ENCODE measurements around the gene SLC19A1.

- TF ChIP-seq CTCF (IDR thresholded peaks at IDR 0.05) (no peak), POLR2AphosphoS5 (IDR thresholded peaks at IDR 0.05) (peak; percentile 45), POLR2A (IDR thresholded peaks at IDR 0.05) (no peak)
Observed at GRCh38 chr21:45568383-45568782, 26.1 kb upstream of the SLC19A1 start.

Data from prostate gland (tissue), 2 donors.